Mesenchymal stem cell (in vitro differentiated cells and primary cell): ENCODE data around the gene NAIF1.
A peak's percentile ranks its signal among the peaks of the same experiment; 100 is the strongest.
"Not testable (repeated sequence)": the region's sequence is repeated elsewhere in the genome, so short reads cannot be mapped to it uniquely, and the experiment has no call there.

Experiments
- DNase-seq: peaks from one replicate; pipeline ENCODE4 v3.0.0-alpha.2; 2013
- H2AFZ ChIP-seq: one replicate; pipeline ENCODE4 v1.6.1; 2013; ENCODE audit warnings: low read depth, mild to moderate bottlenecking, control low read depth, inconsistent platforms, low read length, moderate library complexity
- H2AK5ac ChIP-seq: 2 replicates; pipeline ENCODE4 v1.6.1; 2013; ENCODE audit warnings: low read length, moderate library complexity, mild to moderate bottlenecking, inconsistent platforms; ENCODE audit not compliant: severe bottlenecking
- H2BK120ac ChIP-seq: one replicate; pipeline ENCODE4 v1.6.1; 2013; ENCODE audit warnings: low read depth, mild to moderate bottlenecking, inconsistent platforms, low read length, moderate library complexity
- H2BK12ac ChIP-seq, 2 experiments: one replicate each; pipeline ENCODE4 v1.6.1; 2013; ENCODE audit warnings: inconsistent platforms in 2 of 2, low read length in 2 of 2, mild to moderate bottlenecking in 2 of 2, moderate library complexity in 2 of 2, control low read depth in 1 of 2
- H2BK15ac ChIP-seq: one replicate; pipeline ENCODE4 v1.6.1; 2013; ENCODE audit warnings: mild to moderate bottlenecking, low read depth, inconsistent platforms; ENCODE audit not compliant: poor library complexity, severe bottlenecking
- H2BK5ac ChIP-seq: 2 replicates; pipeline ENCODE4 v1.6.1; 2013; ENCODE audit warnings: low read depth, mild to moderate bottlenecking, low read length, control low read depth, inconsistent platforms; ENCODE audit not compliant: poor library complexity, severe bottlenecking
- H3K14ac ChIP-seq, 2 experiments: one replicate each; pipeline ENCODE4 v1.6.1; 2013; ENCODE audit warnings: inconsistent platforms in 2 of 2, low read length in 2 of 2, control low read depth in 1 of 2, mild to moderate bottlenecking in 1 of 2, moderate library complexity in 1 of 2
- H3K18ac ChIP-seq, 2 experiments: one replicate each; pipeline ENCODE4 v1.6.1; 2013; ENCODE audit warnings: inconsistent platforms in 2 of 2, low read length in 2 of 2, control low read depth in 1 of 2, low read depth in 1 of 2, mild to moderate bottlenecking in 1 of 2
- H3K23ac ChIP-seq, 2 experiments: one replicate each; pipeline ENCODE4 v1.6.1; 2013; ENCODE audit warnings: inconsistent platforms in 2 of 2, low read length in 2 of 2, mild to moderate bottlenecking in 2 of 2, moderate library complexity in 2 of 2, control low read depth in 1 of 2
- H3K27ac ChIP-seq: 2 replicates; pipeline ENCODE4 v1.5.1; 2013; ENCODE audit warnings: mild to moderate bottlenecking, moderate library complexity, low read length, control low read depth, inconsistent platforms; ENCODE audit not compliant: poor library complexity, severe bottlenecking
- H3K27me3 ChIP-seq, 2 experiments: 2 replicates each; pipeline versions ENCODE4 v1.6.1 to v1.7.0; 2013; ENCODE audit warnings: low read length in 2 of 2, mild to moderate bottlenecking in 2 of 2, moderate library complexity in 2 of 2, control low read depth in 1 of 2, inconsistent platforms in 1 of 2; ENCODE audit not compliant: control insufficient read depth in 1 of 2, insufficient read depth in 1 of 2
- H3K36me3 ChIP-seq, 2 experiments: 2 replicates each; pipeline versions ENCODE4 v1.6.1 to v1.7.0; 2013; ENCODE audit warnings: low read length in 2 of 2, control low read depth in 1 of 2, inconsistent platforms in 1 of 2, low read depth in 1 of 2, mild to moderate bottlenecking in 1 of 2; ENCODE audit not compliant: insufficient read depth in 2 of 2, control insufficient read depth in 1 of 2
- H3K4ac ChIP-seq, 2 experiments: one replicate each; pipeline ENCODE4 v1.6.1; 2013; ENCODE audit warnings: inconsistent platforms in 2 of 2, low read length in 2 of 2, mild to moderate bottlenecking in 2 of 2, moderate library complexity in 2 of 2, control low read depth in 1 of 2, low read depth in 1 of 2
- H3K4me1 ChIP-seq: 2 replicates; pipeline ENCODE4 v1.6.1; 2013; ENCODE audit warnings: low read depth, low read length, control low read depth; ENCODE audit not compliant: control insufficient read depth, insufficient read depth
- H3K4me2 ChIP-seq: 2 replicates; pipeline ENCODE4 v1.6.1; 2013; ENCODE audit warnings: low read length, mild to moderate bottlenecking, inconsistent platforms; ENCODE audit not compliant: poor library complexity, severe bottlenecking
- H3K4me3 ChIP-seq, 2 experiments: 2 replicates each; pipeline versions ENCODE4 v1.5.1 to v1.7.0; 2013; ENCODE audit warnings: low read length in 2 of 2, mild to moderate bottlenecking in 2 of 2, control low read depth in 1 of 2, low read depth in 1 of 2; ENCODE audit not compliant: insufficient read depth in 1 of 2
- H3K79me1 ChIP-seq: replicated peaks from 2 replicates; pipeline ENCODE4 v1.6.1; 2013; ENCODE audit warnings: mild to moderate bottlenecking, control low read depth, low read length, inconsistent platforms; ENCODE audit not compliant: poor library complexity, severe bottlenecking
- H3K9ac ChIP-seq: 2 replicates; pipeline ENCODE4 v1.7.0; 2013; ENCODE audit warnings: mild to moderate bottlenecking, low read length, moderate library complexity
- H3K9me3 ChIP-seq: 2 replicates; pipeline ENCODE4 v1.7.0; 2013; ENCODE audit warnings: mild to moderate bottlenecking, low read length; ENCODE audit not compliant: control insufficient read depth
- H4K8ac ChIP-seq: one replicate; pipeline ENCODE4 v1.6.1; 2013; ENCODE audit warnings: inconsistent platforms, mild to moderate bottlenecking, low read length, moderate library complexity
- H4K91ac ChIP-seq: one replicate; pipeline ENCODE4 v1.6.1; 2013; ENCODE audit warnings: mild to moderate bottlenecking, low read length, inconsistent platforms
- WGBS: methylation state at CpG from one replicate; pipeline ENCODE4 v1.1.7; 2013; ENCODE audit warnings: mixed read lengths; 5-methylcytosine and 5-hydroxymethylcytosine counted together

Gene NAIF1

GRCh38 chr9:128071475-128071874 is 4.4 kb upstream of the NAIF1 start:
- H2BK15ac ChIP-seq, H3K4me2 ChIP-seq, H3K23ac ChIP-seq, H3K27ac ChIP-seq, H3K4me3 ChIP-seq, H4K8ac ChIP-seq, H2BK5ac ChIP-seq, H3K36me3 ChIP-seq, H3K27me3 ChIP-seq, H3K9me3 ChIP-seq, H2BK120ac ChIP-seq, H2AK5ac ChIP-seq, H3K14ac ChIP-seq, H4K91ac ChIP-seq, DNase-seq, H2AFZ ChIP-seq: not testable (repeated sequence)
- Histone ChIP-seq H3K79me1 (peaks cover 17% of the 10 kb centered on the region), H2BK12ac (peak overlapping the region; percentile 24 to 54), H3K4me1 (peaks cover 16% of the 10 kb centered on the region), H3K9ac (peak overlapping the region; percentile 83), H3K18ac (peak overlapping the region; percentile 0 to 77), H3K4ac (peak overlapping the region in 1 of 2 experiments; percentile 95)
- 97% methylated on average over 12 of the region's 12 CpGs for WGBS

DNA sequence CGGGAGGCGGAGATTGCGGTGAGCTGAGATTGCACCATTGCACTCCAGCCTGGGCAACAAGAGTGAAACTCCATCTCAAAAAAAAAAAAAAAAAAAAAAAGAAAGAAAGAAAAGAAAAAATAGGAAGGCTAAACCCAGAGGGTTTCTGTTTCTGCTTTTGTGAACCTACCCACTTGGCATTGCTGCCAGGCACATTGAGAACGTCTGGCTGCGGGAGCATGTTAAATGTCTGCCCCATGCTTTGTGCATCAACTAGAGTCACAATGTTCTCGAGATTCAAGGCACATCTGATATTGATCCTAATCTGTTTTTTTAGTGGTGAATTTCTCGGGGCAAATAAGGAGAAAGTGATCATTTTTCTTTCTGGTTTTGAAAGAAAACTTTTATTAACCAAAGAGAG is 3.8 kb upstream of the NAIF1 start:
- no peak overlapping the region for H3K27ac ChIP-seq
- H2BK12ac ChIP-seq: no peak overlapping the region
- no peak overlapping the region for H2AK5ac ChIP-seq
- H3K18ac ChIP-seq: no peak overlapping the region
- H3K9ac ChIP-seq: peak overlapping the region; percentile 57
- no peak overlapping the region for H2BK5ac ChIP-seq
- no peak overlapping the region for H3K23ac ChIP-seq
- H2BK15ac ChIP-seq: no peak overlapping the region
- peaks cover 19% of the 10 kb centered on the region for H3K4me1 ChIP-seq
- H3K4me2 ChIP-seq: no peak overlapping the region
- peaks cover 21% of the 10 kb centered on the region for H3K79me1 ChIP-seq
- no peak overlapping the region for H4K8ac ChIP-seq
- no peak overlapping the region for H4K91ac ChIP-seq
- no peaks in the 10 kb centered on the region for H3K9me3 ChIP-seq
- H3K14ac ChIP-seq: no peak overlapping the region
- DNase-seq: no peak
- peak overlapping the region in 1 of 2 experiments; percentile 38 for H3K4me3 ChIP-seq
- H2AFZ ChIP-seq: no peak overlapping the region
- no peaks in the 10 kb centered on the region for H3K27me3 ChIP-seq
- 93% methylated on average over 4 of the region's 7 CpGs for WGBS
- no peak overlapping the region for H2BK120ac ChIP-seq
- peaks cover 0 to 6% of the 10 kb centered on the region in 2 experiments for H3K36me3 ChIP-seq
- H3K4ac ChIP-seq: peak overlapping the region in 1 of 2 experiments; percentile 80

DNA sequence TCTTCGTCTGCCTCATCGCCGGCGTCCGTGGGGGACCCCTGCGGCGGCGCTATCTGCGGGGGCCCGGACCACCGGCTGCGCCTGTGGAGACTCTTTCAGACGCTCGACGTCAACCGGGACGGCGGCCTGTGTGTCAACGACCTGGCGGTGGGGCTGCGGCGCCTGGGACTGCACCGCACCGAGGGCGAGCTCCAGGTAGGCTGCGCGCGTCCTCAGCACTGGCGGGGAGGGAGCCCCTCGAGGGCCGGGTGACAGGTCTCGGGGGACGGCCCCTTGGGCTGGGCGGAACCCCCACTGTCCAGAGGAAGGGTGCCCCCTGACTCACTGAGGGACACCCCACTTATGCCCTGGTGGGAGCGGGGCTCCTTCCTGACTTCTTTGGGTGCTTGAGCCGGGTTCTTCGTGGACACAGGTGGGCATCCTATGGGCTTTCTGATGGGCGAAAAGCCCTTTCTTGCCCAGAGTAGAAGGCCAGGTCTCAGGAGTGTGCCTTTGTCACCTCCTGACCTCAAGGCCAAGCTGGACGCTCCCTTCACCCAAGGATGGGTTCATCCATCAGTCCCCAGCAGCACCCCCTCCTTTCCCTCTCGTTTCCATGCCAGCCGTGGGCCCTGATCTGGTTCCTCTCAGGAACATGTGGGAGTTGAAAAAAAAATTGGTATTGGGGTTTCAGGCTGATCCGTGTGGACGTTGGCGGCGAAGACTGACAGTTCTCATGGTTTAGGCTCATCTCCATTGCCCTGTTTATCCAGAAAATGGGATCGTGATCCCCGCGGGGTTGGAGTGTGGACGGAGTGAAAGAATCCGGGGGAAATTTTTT is 1.5 kb upstream of the NAIF1 start:
- peak overlapping the region in 1 of 2 experiments; percentile 85 for H3K14ac ChIP-seq
- H3K4me1 ChIP-seq: peaks cover 17% of the 10 kb centered on the region
- H2BK15ac ChIP-seq: peak overlapping the region; percentile 94
- H3K9ac ChIP-seq: peak overlapping the region; percentile 92
- peaks cover 27% of the 10 kb centered on the region for H3K79me1 ChIP-seq
- peak overlapping the region in 1 of 2 experiments; percentile 59 for H2BK12ac ChIP-seq
- peaks cover under 1 to 5% of the 10 kb centered on the region in 2 experiments for H3K36me3 ChIP-seq
- peak overlapping the region; percentile 87 for H3K4me2 ChIP-seq
- peak overlapping the region; percentile 24 for H4K8ac ChIP-seq
- peak overlapping the region; percentile 92 to 97 for H3K4me3 ChIP-seq
- H2AFZ ChIP-seq: peak overlapping the region; percentile 62
- peak overlapping the region in 1 of 2 experiments; percentile 34 for H3K23ac ChIP-seq
- H2BK120ac ChIP-seq: peak overlapping the region; percentile 0
- H3K4ac ChIP-seq: peak overlapping the region; percentile 70 to 85
- no peaks in the 10 kb centered on the region for H3K9me3 ChIP-seq
- H3K27me3 ChIP-seq: no peaks in the 10 kb centered on the region
- no peak overlapping the region for H3K27ac ChIP-seq
- peak overlapping the region; percentile 70 for H4K91ac ChIP-seq
- DNase-seq: no peak
- WGBS: 5% methylated on average over 48 of the region's 50 CpGs
- H2AK5ac ChIP-seq: no peak overlapping the region
- H2BK5ac ChIP-seq: no peak overlapping the region
- H3K18ac ChIP-seq: peak overlapping the region; percentile 91 to 99

- peak within 1 kb of the TSS; percentile 94 for H2BK15ac ChIP-seq
- no peaks in the 10 kb centered on the region for H3K27me3 ChIP-seq
- peaks cover 17% of the 10 kb centered on the region for H3K4me1 ChIP-seq
- peak within 1 kb of the TSS; percentile 50 for H2AK5ac ChIP-seq
- H2BK120ac ChIP-seq: peak within 1 kb of the TSS; percentile 78
- peak within 1 kb of the TSS; percentile 87 for H3K4me2 ChIP-seq
- H4K8ac ChIP-seq: peak within 1 kb of the TSS; percentile 100
- H3K9ac ChIP-seq: peak within 1 kb of the TSS; percentile 100
- H3K27ac ChIP-seq: peak within 1 kb of the TSS; percentile 97
- no peaks in the 10 kb centered on the region for H3K9me3 ChIP-seq
- peak within 1 kb of the TSS; percentile 92 to 98 for H3K4me3 ChIP-seq
- WGBS: under 1% methylated on average over 55 of the region's 67 CpGs
- peak within 1 kb of the TSS; percentile 96 for H4K91ac ChIP-seq
- peaks cover 9 to 13% of the 10 kb centered on the region in 2 experiments for H3K36me3 ChIP-seq
- peak within 1 kb of the TSS; percentile 62 for H2AFZ ChIP-seq
- H3K23ac ChIP-seq: peak within 1 kb of the TSS in 1 of 2 experiments; percentile 34
- peak within 1 kb of the TSS; percentile 45 for H2BK5ac ChIP-seq
- DNase-seq: peak; percentile 99
- peak within 1 kb of the TSS; percentile 98 to 99 for H3K18ac ChIP-seq
- peaks cover 30% of the 10 kb centered on the region for H3K79me1 ChIP-seq
- H2BK12ac ChIP-seq: peak within 1 kb of the TSS in 1 of 2 experiments; percentile 59
- peak within 1 kb of the TSS; percentile 94 to 95 for H3K4ac ChIP-seq
- H3K14ac ChIP-seq: peak within 1 kb of the TSS in 1 of 2 experiments; percentile 85
These were observed 695 bp upstream of the NAIF1 start, which contains the start of gene SLC25A25 for GRCh38 chr9:128067645-128068385. Gene SLC25A25, plus strand, starts transcription at chr9:128068232. Its CDS starts 88 bp downstream, at chr9:128068320.
